IPS-NIHi7 (cell line): ENCODE results near the gene M1AP.
"Not testable (repeated sequence)": the region's sequence is repeated elsewhere in the genome, so short reads cannot be mapped to it uniquely, and the experiment has no call there.

ENCODE experiments used
- DNase-seq: peaks from one replicate; pipeline ENCODE4 v3.0.0; 2012; ENCODE audit warnings: mixed read lengths; ENCODE audit errors: extremely low spot score

Gene M1AP

GRCh38 chr2:74566754-74567085 lies 81.4 kb downstream of the M1AP start:
- no peak for DNase-seq

GRCh38 chr2:74566076-74566753 lies 81.9 kb downstream of the M1AP start:
- no peak for DNase-seq

DNA sequence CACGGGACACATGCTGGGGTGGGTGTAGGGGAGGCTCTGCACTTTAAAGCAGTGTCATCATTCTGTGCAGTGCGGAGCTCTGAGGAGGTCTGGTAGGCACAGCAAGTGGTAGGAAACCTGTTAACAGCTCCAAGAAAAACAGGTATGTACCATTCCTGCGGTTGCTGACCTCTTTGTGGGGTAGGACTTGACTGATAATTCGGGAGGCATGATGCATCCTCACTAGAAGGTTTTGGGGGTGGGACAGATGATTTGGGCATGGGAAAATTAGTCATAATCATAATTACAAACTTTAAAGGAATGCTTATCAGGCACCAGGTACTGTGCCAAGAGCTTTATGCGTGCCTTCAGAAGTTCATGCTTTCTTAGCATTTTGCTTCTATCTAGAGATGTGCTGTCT lies 83.9 kb downstream of the M1AP start:
- DNase-seq: no peak

DNA sequence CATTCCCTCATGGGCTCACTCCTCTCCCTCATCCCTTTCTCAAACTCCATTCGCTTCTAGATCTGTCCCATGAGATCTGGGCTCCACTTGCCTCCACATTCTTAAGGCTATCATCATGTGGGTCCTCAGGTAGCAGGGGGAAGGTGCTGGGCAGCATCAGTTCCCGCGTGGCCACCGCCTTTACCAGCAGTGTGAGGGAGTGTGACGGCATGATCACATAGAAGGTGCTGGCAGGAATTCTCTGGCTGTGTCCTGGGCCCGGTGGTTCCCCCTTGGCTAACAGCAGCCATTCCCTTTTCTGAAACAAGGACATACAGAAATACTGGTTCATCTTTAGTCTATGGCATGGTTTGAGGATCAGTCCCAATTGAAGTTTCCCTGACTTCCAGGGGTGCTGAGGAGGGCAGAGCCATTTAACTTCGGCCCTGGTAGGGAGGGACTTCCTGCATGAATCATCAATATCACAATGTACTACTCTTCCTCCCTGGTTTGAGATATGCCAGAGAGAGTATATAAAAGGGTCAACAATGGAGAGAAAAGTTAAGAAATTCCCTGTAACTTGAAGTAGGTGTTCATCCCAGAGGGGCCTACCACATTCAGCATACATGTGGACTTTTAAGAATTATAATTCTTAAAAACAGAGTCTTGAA lies 85.9 kb downstream of the M1AP start:
- no peak for DNase-seq

DNA sequence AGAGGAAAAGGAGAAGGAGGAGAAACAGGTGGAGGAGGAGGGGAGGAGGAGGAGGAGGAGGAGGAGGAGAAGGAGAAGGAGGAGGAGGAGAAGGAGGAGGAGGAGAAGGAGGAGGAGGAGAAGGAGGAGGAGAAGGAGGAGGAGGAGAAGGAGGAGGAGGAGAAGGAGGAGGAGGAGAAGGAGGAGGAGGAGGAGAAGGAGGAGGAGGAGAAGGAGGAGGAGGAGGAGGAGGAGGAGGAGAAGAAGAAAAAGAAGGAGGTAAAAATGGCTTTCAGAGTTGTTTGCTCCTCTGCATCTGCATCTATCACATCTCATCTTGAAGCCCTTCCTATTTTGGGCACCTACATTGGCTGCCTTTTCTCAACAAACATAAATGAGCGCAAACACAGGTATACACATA lies 87.1 kb downstream of the M1AP start:
- DNase-seq: not testable (repeated sequence)

- DNase-seq: no peak
Measured at GRCh38 chr2:74560591-74560990, 87.5 kb downstream of the M1AP start.

DNA sequence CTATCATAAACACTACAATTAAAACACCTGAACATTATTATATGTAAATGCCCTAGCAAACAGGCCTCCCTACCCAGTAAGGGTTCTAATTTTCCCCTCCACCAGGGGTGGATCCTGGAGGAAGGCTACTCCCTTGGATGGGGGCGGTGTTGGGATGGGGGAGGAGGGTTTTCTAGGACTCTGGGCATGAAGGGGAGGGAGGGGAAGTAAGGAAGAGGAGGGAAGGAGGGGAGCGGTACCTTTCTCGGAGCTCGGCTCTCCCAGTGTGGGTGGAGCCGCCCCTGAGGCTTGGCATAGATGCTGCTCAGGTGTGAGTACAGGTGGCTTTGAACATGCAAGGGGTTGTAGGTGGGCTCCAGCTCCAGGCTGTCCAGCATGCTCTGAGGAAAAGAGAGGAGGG lies 88.2 kb downstream of the M1AP start:
- peak; percentile 45 for DNase-seq

- DNase-seq: no peak
Measured at GRCh38 chr2:74558284-74559230, 89.6 kb downstream of the M1AP start.

DNA sequence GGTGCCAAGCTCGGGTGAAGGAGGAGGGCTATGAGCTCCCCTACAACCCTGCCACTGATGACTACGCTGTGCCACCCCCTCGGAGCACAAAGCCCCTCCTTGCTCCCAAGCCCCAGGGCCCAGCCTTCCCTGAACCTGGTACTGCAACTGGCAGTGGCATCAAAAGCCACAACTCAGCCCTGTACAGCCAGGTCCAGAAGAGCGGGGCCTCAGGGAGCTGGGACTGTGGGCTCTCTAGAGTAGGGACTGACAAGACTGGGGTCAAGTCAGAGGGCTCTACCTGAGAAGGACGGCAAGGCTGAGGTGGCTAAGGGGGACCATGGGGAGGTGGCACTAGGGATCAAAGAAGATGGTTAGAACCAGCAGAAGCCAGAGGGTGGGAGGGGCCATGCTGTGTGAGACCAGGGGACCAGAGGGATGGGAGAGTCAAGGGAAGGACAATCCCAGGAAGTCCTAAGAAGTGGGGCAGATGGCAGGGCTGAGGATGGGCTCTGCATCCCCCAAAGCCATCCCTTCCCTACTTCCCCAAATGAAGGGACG lies 91.2 kb downstream of the M1AP start:
- DNase-seq: no peak

GRCh38 chr2:74556159-74556558 lies 92.0 kb downstream of the M1AP start:
- no peak for DNase-seq

GRCh38 chr2:74555610-74556103 lies 92.5 kb downstream of the M1AP start:
- DNase-seq: no peak

- peak; percentile 64 for DNase-seq
Measured at GRCh38 chr2:74554820-74555531, 93.2 kb downstream of the M1AP start.

DNA sequence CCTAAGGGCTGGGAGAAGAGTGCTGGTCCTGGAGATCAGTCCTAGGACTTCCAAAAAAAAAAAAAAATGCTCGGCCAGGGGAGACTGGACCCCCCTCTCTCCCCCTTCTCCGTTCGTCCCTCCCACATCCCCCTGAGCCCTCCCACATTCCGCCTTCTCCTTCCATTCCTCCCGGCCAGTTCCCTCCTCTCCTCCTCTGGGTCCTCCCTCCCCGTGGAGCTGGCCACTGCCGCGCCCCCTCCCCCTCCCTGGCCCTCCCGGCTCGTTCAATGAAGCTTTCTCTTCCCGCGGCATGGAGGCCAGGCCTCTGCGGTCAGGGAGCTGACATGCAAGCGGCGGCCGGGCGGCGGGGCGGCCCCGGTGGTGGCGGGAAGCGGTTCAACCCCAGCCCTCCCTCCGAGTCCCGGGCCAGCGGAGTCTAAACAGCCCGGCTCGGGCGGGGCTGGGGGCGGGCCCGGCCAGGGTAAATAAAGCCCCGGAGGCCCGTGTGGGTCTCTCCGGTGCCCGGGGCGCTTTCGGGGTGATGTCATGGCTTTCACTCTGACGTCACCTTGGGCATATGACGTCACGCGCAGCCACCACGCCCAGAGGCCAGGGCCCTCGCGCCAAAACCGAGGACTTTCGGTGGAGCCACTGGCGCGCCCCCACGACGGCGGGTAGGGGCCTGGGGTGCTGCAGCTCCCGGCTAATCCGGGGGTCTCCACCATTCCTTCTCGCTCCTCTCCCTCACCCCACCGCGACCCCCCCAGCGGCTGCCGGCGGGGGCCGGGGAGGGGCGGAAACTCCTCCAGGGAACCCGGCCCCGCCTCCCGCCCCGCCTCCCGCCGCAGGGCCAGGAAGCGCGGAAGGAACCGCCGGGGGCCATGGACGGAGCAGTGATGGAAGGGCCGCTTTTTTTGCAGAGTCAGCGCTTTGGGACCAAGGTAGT lies 94.0 kb downstream of the M1AP start, which contains the start of the genes DOK1 and LOXL3:
Gene DOK1 (plus strand): TSS at position 829 of the 928 bp plus-strand sequence. CDS start 35 bp downstream, at position 864.
Gene LOXL3 (minus strand): TSS at position 51 of the 928 bp plus-strand sequence. CDS start 1,308 bp downstream, outside the sequence.
- peak; percentile 92 for DNase-seq

- peak; percentile 32 for DNase-seq
Measured at GRCh38 chr2:74552914-74553811, 95.0 kb downstream of the M1AP start.

DNA sequence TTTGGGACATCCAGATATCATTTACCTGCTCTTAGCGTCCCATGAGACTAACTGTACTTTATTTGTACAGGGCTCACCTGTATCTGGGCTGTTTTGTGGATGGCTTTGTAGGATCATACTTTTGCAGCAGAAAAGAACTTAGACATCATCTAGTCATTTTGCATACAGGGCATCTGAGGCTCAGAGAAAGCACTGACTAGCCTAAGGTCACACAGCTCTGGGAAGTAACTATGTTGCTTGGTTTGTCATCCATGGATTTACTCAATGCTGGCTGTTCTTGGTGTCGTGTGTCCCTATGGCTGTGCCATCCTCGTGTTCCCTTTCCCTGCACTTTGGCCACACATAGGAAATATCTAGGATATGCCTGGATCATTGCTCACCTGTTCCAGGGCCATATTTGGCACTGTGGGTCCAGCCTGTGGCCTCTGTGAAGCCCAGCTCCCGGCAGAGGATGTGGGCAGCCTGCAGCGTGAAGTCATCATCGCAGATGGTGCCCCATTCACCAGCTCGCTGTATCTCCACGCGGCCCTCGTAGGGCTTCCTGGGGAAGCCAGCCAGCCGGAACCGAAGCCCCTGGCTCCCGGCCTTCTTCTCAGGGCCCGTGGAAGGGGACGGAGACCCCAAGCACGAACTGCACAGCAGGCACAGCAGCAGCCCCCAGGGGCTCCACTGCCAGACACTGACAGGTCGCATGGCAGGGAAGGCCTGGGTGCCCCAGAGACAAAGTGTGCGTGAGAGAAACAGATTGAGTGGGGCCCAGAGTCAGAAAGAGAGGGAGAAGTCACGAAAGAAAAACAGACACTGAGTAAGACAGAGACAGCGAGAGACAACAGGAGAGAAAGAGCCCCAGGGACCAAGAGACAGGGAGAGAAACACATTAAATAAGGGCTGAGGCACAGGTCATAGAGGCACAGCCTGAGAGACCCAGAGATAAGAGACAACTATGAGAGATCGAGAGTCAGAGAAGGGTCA lies 95.9 kb downstream of the M1AP start:
- no peak for DNase-seq

DNA sequence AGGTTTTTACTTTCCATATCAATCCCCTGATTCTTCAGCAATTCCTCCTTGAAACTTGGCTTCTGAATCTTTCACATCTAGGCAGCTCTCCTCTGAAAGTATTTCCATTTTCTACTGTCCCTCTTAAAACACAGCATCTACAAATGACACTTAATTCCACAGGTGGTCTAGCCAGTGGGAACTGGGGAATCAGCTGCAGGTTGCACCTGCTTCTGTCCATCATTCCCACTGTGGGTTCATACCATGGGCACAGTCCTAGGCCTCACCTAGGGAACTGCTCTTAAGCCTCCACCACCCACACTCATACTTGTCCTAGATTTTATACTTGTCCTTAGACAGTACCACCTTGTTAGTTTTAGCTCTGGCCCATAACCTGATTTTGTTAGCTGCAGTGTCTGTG lies 96.6 kb downstream of the M1AP start:
- DNase-seq: no peak

- DNase-seq: no peak
Measured at GRCh38 chr2:74550231-74550630, 97.9 kb downstream of the M1AP start.
